ENCODE measurements around the gene SPAG5.
A peak's percentile ranks its signal among the peaks of the same experiment; 100 is the strongest.
"Not testable (repeated sequence)": the region's sequence is repeated elsewhere in the genome, so short reads cannot be mapped to it uniquely, and the experiment has no call there.

The SPAG5 gene

GRCh38 chr17:28612531-28612930 lies 13.7 kb upstream of the SPAG5 start:
- Histone ChIP-seq H3K4me2 (ENCODE audit: low read length) (no peak overlapping the region), H3K9me2 (replicated peaks; ENCODE audit: control insufficient read depth, low read length) (no peaks in the 10 kb centered on the region), H3F3A (ENCODE audit: control insufficient read depth, insufficient read depth) (peaks cover 5% of the 10 kb centered on the region; the same call in 1 of the 2 replicates), H3K79me2 (ENCODE audit: control insufficient read depth, low read length) (no peaks in the 10 kb centered on the region), H3K27ac (ENCODE audit: low read depth, low read length) (no peak overlapping the region), H3K9me3 (ENCODE audit: control insufficient read depth, insufficient read depth, low read length) (no peaks in the 10 kb centered on the region), H3K4me3 (ENCODE audit: low read length) (no peak overlapping the region), H3K36me3 (ENCODE audit: control insufficient read depth, low read length) (peaks cover 83% of the 10 kb centered on the region), H3K27me3 (ENCODE audit: control insufficient read depth, low read length) (no peaks in the 10 kb centered on the region), H4K20me1 (ENCODE audit: control insufficient read depth, insufficient read depth, low read depth, low read length) (peaks cover 6% of the 10 kb centered on the region; the same call in 1 of the 2 replicates), H3K4me1 (ENCODE audit: control insufficient read depth, low read length) (peaks cover 5% of the 10 kb centered on the region; the same call in 1 of the 2 replicates)
- no peak for TF ChIP-seq EZH2phosphoT487 (IDR thresholded peaks at IDR 0.05; ENCODE audit: borderline replicate concordance, low read length)
- TF ChIP-seq, protein P1, sequence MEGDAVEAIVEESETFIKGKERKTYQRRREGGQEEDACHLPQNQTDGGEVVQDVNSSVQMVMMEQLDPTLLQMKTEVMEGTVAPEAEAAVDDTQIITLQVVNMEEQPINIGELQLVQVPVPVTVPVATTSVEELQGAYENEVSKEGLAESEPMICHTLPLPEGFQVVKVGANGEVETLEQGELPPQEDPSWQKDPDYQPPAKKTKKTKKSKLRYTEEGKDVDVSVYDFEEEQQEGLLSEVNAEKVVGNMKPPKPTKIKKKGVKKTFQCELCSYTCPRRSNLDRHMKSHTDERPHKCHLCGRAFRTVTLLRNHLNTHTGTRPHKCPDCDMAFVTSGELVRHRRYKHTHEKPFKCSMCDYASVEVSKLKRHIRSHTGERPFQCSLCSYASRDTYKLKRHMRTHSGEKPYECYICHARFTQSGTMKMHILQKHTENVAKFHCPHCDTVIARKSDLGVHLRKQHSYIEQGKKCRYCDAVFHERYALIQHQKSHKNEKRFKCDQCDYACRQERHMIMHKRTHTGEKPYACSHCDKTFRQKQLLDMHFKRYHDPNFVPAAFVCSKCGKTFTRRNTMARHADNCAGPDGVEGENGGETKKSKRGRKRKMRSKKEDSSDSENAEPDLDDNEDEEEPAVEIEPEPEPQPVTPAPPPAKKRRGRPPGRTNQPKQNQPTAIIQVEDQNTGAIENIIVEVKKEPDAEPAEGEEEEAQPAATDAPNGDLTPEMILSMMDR (IDR thresholded peaks at IDR 0.05; ENCODE audit: low read depth, low read length, poor library complexity, severe bottlenecking) = no peak

- Histone ChIP-seq H3F3A (ENCODE audit: control insufficient read depth, insufficient read depth) (peaks cover 2% of the 10 kb centered on the region; the same call in 1 of the 2 replicates), H3K27ac (ENCODE audit: low read depth, low read length) (no peak overlapping the region), H3K9me2 (replicated peaks; ENCODE audit: control insufficient read depth, low read length) (no peaks in the 10 kb centered on the region), H3K79me2 (ENCODE audit: control insufficient read depth, low read length) (no peaks in the 10 kb centered on the region), H3K36me3 (ENCODE audit: control insufficient read depth, low read length) (peaks cover 71% of the 10 kb centered on the region), H4K20me1 (ENCODE audit: control insufficient read depth, insufficient read depth, low read depth, low read length) (peaks cover 6% of the 10 kb centered on the region; the same call in 1 of the 2 replicates), H3K4me1 (ENCODE audit: control insufficient read depth, low read length) (peaks cover 5% of the 10 kb centered on the region; the same call in 1 of the 2 replicates), H3K4me2 (ENCODE audit: low read length) (no peak overlapping the region), H3K27me3 (ENCODE audit: control insufficient read depth, low read length) (no peaks in the 10 kb centered on the region), H3K9me3 (ENCODE audit: control insufficient read depth, insufficient read depth, low read length) (no peaks in the 10 kb centered on the region), H3K4me3 (ENCODE audit: low read length) (no peak overlapping the region)
- no peak for TF ChIP-seq EZH2phosphoT487 (IDR thresholded peaks at IDR 0.05; ENCODE audit: borderline replicate concordance, low read length)
- TF ChIP-seq, protein P1 (IDR thresholded peaks at IDR 0.05; ENCODE audit: low read depth, low read length, poor library complexity, severe bottlenecking) = no peak
Measured at GRCh38 chr17:28610376-28610775, 11.6 kb upstream of the SPAG5 start.

DNA sequence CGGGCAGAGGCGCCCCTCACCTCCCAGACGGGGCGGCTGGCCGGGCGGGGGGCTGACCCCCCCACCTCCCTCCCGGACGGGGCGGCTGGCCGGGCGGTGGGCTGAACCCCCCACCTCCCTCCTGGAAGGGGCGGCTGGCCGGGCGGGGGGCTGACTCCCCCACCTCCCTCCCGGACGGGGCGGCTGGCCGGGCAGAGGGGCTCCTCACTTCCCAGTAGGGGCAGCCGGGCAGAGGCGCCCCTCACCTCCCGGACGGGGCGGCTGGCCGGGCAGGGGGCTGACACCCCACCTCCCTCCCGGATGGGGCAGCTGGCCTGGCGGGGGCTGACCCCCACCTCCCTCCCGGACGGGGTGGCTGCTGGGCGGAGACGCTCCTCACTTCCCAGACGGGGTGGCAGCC lies 5.2 kb upstream of the SPAG5 start:
- not testable (repeated sequence) for H3K9me2 ChIP-seq (replicated peaks; ENCODE audit: control insufficient read depth, low read length); H3K27ac ChIP-seq (ENCODE audit: low read depth, low read length); H3K27me3 ChIP-seq (ENCODE audit: control insufficient read depth, low read length); H3K4me3 ChIP-seq (ENCODE audit: low read length); H3K79me2 ChIP-seq (ENCODE audit: control insufficient read depth, low read length); H3K4me2 ChIP-seq (ENCODE audit: low read length); H3K9me3 ChIP-seq (ENCODE audit: control insufficient read depth, insufficient read depth, low read length); H4K20me1 ChIP-seq (ENCODE audit: control insufficient read depth, insufficient read depth, low read depth, low read length)
- H3K4me1 ChIP-seq (ENCODE audit: control insufficient read depth, low read length) = peaks cover 14% of the 10 kb centered on the region
- peaks cover 17% of the 10 kb centered on the region for H3K36me3 ChIP-seq (ENCODE audit: control insufficient read depth, low read length)
- H3F3A ChIP-seq (ENCODE audit: control insufficient read depth, insufficient read depth) = peaks cover 15% of the 10 kb centered on the region

DNA sequence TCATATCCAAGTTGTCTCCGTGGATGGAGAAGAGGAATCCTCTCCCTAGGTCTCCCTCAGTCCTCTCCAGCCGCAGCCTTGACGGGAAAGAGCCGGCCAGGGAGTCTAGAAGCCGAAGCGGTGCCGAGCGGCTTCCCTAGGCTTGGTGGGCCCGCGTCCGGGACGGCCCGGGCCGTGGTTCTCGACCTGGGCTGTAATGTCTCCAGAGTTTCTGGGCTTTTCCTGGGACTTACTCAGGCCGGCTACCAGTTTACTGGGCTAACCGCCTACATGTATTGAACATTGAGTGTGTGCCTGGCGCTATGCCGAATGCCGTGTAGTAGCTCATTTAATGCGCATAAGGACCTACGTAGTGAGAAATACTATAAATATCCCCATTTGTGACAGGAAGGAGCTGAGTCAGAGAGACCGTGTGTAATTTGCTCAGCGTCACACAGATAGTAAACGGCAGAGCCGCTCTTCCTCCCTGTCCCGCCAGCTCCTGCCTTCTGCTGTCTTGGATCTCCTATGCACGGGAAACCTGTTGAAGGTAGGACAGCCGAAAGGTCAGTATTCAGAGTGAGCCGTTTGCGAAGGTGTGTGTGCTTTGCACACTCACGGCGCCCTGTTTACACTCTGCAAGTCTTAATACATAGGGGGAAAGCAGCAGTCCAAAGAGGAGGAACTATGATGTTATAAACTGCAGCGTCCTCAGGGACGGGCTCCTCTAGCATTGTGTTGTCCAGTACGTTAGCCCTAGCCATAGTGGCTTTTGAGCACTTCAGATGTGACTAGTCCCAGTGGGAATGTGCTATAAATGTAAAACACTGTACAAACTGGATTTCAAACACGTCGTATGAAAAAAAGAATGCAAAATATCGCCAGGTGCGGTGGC lies 723 bp upstream of the SPAG5 start:
- Histone ChIP-seq H3F3A (ENCODE audit: control insufficient read depth, insufficient read depth) (peaks cover 15% of the 10 kb centered on the region), H3K36me3 (ENCODE audit: control insufficient read depth, low read length) (peaks cover 29% of the 10 kb centered on the region), H3K27ac (ENCODE audit: low read depth, low read length) (peak overlapping the region; percentile 78), H3K27me3 (ENCODE audit: control insufficient read depth, low read length) (no peaks in the 10 kb centered on the region), H3K4me1 (ENCODE audit: control insufficient read depth, low read length) (peaks cover 24% of the 10 kb centered on the region), H3K4me3 (ENCODE audit: low read length) (peak overlapping the region; percentile 100), H4K20me1 (ENCODE audit: control insufficient read depth, insufficient read depth, low read depth, low read length) (no peaks in the 10 kb centered on the region), H3K9me2 (replicated peaks; ENCODE audit: control insufficient read depth, low read length) (no peaks in the 10 kb centered on the region), H3K79me2 (ENCODE audit: control insufficient read depth, low read length) (peaks cover 38% of the 10 kb centered on the region), H3K9me3 (ENCODE audit: control insufficient read depth, insufficient read depth, low read length) (no peaks in the 10 kb centered on the region), H3K4me2 (ENCODE audit: low read length) (peak overlapping the region; percentile 89)
- TF ChIP-seq EZH2phosphoT487 (IDR thresholded peaks at IDR 0.05; ENCODE audit: borderline replicate concordance, low read length) = no peak
- TF ChIP-seq, protein P1 (IDR thresholded peaks at IDR 0.05; ENCODE audit: low read depth, low read length, poor library complexity, severe bottlenecking) = no peak

Measured in DOHH2 (cell line).